OCI-LY3 (cell line): ENCODE results near the gene MED13L.
"Not testable (repeated sequence)": the region's sequence is repeated elsewhere in the genome, so short reads cannot be mapped to it uniquely, and the experiment has no call there.

Experiments used
- H2AFZ ChIP-seq: fragments of 200-600, 300-600 bp; shearing (Covaris generic); 2 replicates; pipeline ENCODE4 v1.6.0; 2014; ENCODE audit warnings: antibody characterized with exemption, low read depth, low read length
- H3K27ac ChIP-seq: fragments of 200-600, 300-600 bp; sonication (generic); 2 replicates; pipeline ENCODE4 v1.5.1; 2014; ENCODE audit warnings: mild to moderate bottlenecking, low read length, moderate library complexity, mixed read lengths
- H3K27me3 ChIP-seq: fragments of 200-600, 300-600 bp; sonication (generic); 2 replicates; pipeline ENCODE4 v1.6.1; 2014; ENCODE audit warnings: low read depth, low read length, mixed read lengths
- H3K36me3 ChIP-seq: fragments of 200-600, 300-600 bp; sonication (generic); replicated peaks from 2 replicates; pipeline ENCODE3; 2014; ENCODE audit warnings: low read depth, low read length, mixed read lengths
- H3K4me1 ChIP-seq: fragments of 300-600, 200-600 bp; sonication (generic); 2 replicates; pipeline ENCODE4 v1.6.1; 2014; ENCODE audit warnings: low read length, mixed read lengths
- H3K4me2 ChIP-seq: fragments of 200-600, 300-600 bp; sonication (generic); 2 replicates; pipeline ENCODE4 v1.6.1; 2014; ENCODE audit warnings: low read length, mixed read lengths
- H3K4me3 ChIP-seq: fragments of 300-600, 200-600 bp; sonication (generic); 2 replicates; pipeline ENCODE4 v1.5.1; 2014; ENCODE audit warnings: antibody characterized with exemption, mild to moderate bottlenecking, low read length, moderate library complexity
- H3K79me2 ChIP-seq: fragments of 300-600, 200-600 bp; shearing (Covaris generic); 2 replicates; pipeline ENCODE4 v1.6.1; 2014; ENCODE audit warnings: mild to moderate bottlenecking, low read length, mixed read lengths
- H3K9ac ChIP-seq: fragments of 300-600, 200-600 bp; shearing (Covaris generic); 2 replicates; pipeline ENCODE4 v1.6.0; 2014; ENCODE audit warnings: mild to moderate bottlenecking, low read length, moderate library complexity
- H3K9me3 ChIP-seq: fragments of 200-600, 300-600 bp; shearing (Covaris generic); 2 replicates; pipeline ENCODE4 v1.6.1; 2014; ENCODE audit warnings: low read length, mixed read lengths; ENCODE audit not compliant: insufficient read depth
- H4K20me1 ChIP-seq: fragments of 200-600, 300-600 bp; sonication (generic); 2 replicates; pipeline ENCODE4 v1.6.1; 2016; ENCODE audit warnings: low read length, mixed read lengths; ENCODE audit not compliant: insufficient read depth
- EZH2phosphoT487 ChIP-seq: fragments of 200-600 bp; shearing (Covaris generic); IDR thresholded peaks from 2 replicates; pipeline ENCODE4 v1.6.1; 2018; ENCODE audit warnings: antibody characterized with exemption, mixed run types, low read depth
- TF ChIP-seq, protein P1 (sequence below): fragments of 200-600, 300-600 bp; sonication (generic); IDR thresholded peaks from 2 replicates; pipeline ENCODE4 v1.5.1; 2014; ENCODE audit warnings: antibody characterized with exemption, low read length, low read depth

The MED13L gene

DNA sequence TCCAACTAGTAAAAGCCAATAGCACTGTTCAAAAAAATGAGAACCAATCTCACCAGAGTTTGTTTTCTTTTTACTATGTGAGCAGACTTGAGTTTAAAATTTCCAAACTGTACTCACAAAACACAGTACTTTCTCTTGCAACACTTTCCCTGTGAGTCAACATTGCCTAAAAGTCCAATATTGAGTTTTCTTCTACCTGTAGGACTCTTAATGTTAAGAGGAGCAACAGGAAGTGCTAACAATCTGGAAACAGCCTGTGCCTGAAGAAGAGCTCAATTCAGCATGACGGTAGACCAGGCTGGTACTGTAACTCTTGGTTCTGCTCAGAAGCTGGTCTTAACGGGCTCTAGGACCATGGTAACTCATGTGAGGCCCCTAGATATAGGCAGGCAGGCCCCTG lies 144.3 kb downstream of the MED13L start:
- TF ChIP-seq, protein P1, sequence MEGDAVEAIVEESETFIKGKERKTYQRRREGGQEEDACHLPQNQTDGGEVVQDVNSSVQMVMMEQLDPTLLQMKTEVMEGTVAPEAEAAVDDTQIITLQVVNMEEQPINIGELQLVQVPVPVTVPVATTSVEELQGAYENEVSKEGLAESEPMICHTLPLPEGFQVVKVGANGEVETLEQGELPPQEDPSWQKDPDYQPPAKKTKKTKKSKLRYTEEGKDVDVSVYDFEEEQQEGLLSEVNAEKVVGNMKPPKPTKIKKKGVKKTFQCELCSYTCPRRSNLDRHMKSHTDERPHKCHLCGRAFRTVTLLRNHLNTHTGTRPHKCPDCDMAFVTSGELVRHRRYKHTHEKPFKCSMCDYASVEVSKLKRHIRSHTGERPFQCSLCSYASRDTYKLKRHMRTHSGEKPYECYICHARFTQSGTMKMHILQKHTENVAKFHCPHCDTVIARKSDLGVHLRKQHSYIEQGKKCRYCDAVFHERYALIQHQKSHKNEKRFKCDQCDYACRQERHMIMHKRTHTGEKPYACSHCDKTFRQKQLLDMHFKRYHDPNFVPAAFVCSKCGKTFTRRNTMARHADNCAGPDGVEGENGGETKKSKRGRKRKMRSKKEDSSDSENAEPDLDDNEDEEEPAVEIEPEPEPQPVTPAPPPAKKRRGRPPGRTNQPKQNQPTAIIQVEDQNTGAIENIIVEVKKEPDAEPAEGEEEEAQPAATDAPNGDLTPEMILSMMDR = no peak
- no peak for TF ChIP-seq EZH2phosphoT487
- Histone ChIP-seq H3K27ac (peak overlapping the region; percentile 57), H3K9me3 (no peaks in the 10 kb centered on the region), H3K36me3 (peaks cover 3% of the 10 kb centered on the region), H3K4me2 (peak overlapping the region; percentile 54), H3K27me3 (no peaks in the 10 kb centered on the region), H4K20me1 (peaks cover 5% of the 10 kb centered on the region), H2AFZ (no peak overlapping the region), H3K79me2 (peaks cover 99% of the 10 kb centered on the region), H3K4me1 (peaks cover 66% of the 10 kb centered on the region), H3K4me3 (no peak overlapping the region), H3K9ac (peak overlapping the region; percentile 38; the same call in 1 of the 2 replicates)

DNA sequence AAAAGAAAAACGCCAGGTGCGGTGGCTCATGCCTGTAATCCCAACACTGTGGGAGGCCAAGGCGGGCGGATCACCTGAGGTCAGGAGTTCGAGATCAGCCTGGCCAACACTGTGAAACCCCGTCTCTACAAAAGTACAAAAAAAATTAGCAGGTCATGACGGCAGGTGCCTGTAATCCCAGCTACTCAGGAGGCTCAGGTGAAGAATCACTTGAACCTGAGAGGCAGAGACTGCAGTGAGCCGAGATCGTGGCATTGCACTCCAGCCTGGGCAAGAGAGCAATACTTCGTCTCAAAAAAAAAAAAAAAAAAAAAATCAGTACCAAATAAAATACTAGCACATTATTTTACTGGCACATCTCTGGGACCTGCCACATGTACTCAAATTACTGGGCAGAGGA lies 145.5 kb downstream of the MED13L start:
- not testable (repeated sequence) for H3K9me3 ChIP-seq, H3K4me2 ChIP-seq, H3K9ac ChIP-seq, H3K27ac ChIP-seq, H3K4me3 ChIP-seq, H4K20me1 ChIP-seq, H3K36me3 ChIP-seq, H2AFZ ChIP-seq, H3K27me3 ChIP-seq
- Histone ChIP-seq H3K4me1 (peaks cover 63% of the 10 kb centered on the region), H3K79me2 (peaks cover 100% of the 10 kb centered on the region)

DNA sequence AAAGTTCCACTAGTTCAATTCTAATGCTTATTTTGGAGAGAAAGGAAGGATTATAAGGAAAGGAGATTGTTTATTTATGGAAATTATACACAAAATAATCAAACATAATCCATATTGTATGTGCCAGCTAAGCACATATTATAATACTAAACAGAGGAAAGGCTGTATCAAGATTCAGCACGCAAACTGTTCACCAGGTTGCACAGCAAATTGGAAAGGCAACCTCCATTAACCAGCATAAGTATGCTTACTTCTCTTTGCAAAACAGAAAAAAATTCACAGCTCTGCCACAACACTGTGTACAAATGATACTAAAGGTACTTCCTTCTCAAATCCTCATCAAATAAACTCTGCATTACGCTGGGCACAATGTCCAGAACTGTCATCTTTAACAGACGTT lies 146.3 kb downstream of the MED13L start:
- Histone ChIP-seq H3K9me3 (no peaks in the 10 kb centered on the region), H3K4me2 (no peak overlapping the region), H3K36me3 (peaks cover 3% of the 10 kb centered on the region), H3K27me3 (no peaks in the 10 kb centered on the region), H2AFZ (no peak overlapping the region), H3K79me2 (peaks cover 100% of the 10 kb centered on the region), H3K4me1 (peaks cover 61% of the 10 kb centered on the region), H3K27ac (no peak overlapping the region), H3K9ac (no peak overlapping the region), H4K20me1 (peaks cover 5% of the 10 kb centered on the region), H3K4me3 (no peak overlapping the region)
- TF ChIP-seq, protein P1 = no peak
- no peak for TF ChIP-seq EZH2phosphoT487

DNA sequence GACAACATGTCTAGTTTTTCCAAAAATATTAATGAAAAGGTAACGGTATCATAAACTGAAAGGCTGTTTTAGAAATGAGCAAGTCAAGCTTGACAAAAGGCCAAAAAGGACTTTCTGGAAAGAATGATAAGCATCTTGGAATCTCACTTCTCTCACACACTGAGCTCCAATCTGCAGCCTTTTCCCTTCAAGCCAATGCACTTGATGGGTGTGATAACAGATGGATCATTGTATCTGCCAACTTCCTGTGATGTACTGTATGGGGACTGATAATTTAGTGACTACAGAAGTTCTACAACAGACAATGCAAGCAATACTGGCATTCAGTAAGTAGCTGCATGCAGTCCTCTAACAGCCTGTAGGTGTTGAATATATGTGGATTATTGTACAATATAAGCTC lies 147.1 kb downstream of the MED13L start:
- Histone ChIP-seq H4K20me1 (peaks cover 5% of the 10 kb centered on the region), H2AFZ (no peak overlapping the region), H3K36me3 (peaks cover 3% of the 10 kb centered on the region), H3K4me1 (peaks cover 61% of the 10 kb centered on the region), H3K27me3 (no peaks in the 10 kb centered on the region), H3K27ac (no peak overlapping the region), H3K4me2 (peak overlapping the region; percentile 7; the same call in 1 of the 2 replicates), H3K79me2 (peaks cover 100% of the 10 kb centered on the region), H3K9me3 (no peaks in the 10 kb centered on the region), H3K4me3 (no peak overlapping the region), H3K9ac (no peak overlapping the region)
- TF ChIP-seq EZH2phosphoT487 = no peak
- TF ChIP-seq, protein P1 = no peak

DNA sequence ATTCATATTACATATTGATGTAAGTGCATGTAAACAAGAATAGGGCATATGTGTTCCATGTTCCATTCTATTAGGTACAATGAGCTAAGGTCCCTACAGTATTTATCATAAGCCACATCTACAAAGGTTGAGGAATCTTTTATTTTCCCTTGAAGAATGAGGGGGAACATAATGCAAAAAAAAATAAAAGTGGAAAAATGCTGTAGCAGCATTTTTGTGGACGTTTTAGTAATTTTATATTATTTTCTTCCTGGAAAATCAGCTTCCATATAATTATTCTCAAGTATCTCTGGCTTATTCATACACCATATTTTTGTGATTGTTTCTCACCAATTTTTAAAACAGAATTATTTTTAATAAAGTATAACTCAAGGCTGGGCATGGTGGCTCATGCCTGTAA lies 148.7 kb downstream of the MED13L start:
- TF ChIP-seq, protein P1 = no peak
- no peak for TF ChIP-seq EZH2phosphoT487
- Histone ChIP-seq H3K36me3 (no peaks in the 10 kb centered on the region), H3K9ac (no peak overlapping the region), H4K20me1 (peaks cover 5% of the 10 kb centered on the region), H3K9me3 (no peaks in the 10 kb centered on the region), H3K27ac (no peak overlapping the region), H3K27me3 (no peaks in the 10 kb centered on the region), H3K4me1 (peaks cover 69% of the 10 kb centered on the region), H3K4me3 (no peak overlapping the region), H2AFZ (no peak overlapping the region), H3K4me2 (no peak overlapping the region), H3K79me2 (peaks cover 99% of the 10 kb centered on the region)
